ENCODE data around the gene LAMA4. TPM values are rescaled to one million over a fixed set of nuclear protein-coding genes. Genes with fewer than 3 reads are reported as not detected.

LAMA4 gene
- total RNA-seq, 6 experiments from 2014 or later = 2.9 to 8.3 (median 4.2) TPM

DNA sequence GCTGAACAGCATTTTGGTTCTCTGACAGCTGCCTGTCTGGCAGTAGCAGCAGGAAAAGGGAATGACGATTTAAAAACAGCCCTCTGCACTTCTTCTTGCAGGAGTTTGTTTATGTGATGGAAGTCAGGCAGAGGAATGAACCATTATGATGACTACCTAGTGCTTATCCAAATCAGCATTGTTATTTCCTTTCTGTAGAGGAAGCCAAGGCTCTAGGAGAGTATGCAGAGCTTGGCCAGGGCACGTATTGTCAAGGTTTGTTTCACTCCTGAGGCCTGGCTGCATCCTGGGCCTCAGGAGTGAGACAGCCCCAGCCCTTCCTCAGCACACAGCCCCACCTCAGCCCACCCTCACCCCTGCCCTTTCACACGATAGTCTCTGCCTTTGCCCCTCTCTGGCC is 98.5 kb downstream of the LAMA4 start:
- no peak overlapping the region for H3K4me3 ChIP-seq
- H3K36me3 ChIP-seq = no peaks in the 10 kb centered on the region
- H3K9me3 ChIP-seq = no peaks in the 10 kb centered on the region
- H3K27ac ChIP-seq = no peak overlapping the region
- peak; percentile 43 to 67 (median 54) for ATAC-seq
- intact Hi-C loops (cut with DNase I) = no loop called here
- no peaks in the 10 kb centered on the region for H3K4me1 ChIP-seq
- TF ChIP-seq POLR2A (IDR thresholded peaks at IDR 0.05) = no peak
- TF ChIP-seq CTCF (IDR thresholded peaks at IDR 0.05) = no peak
- H3K27me3 ChIP-seq = no peaks in the 10 kb centered on the region
- no peak for DNase-seq
- WGBS (ENCODE audit: insufficient coverage, low coverage, low lambda C conversion rate, missing lambda C conversion rate) = 45% methylated on average over 2 of the region's 3 CpGs

- H3K4me1 ChIP-seq = no peaks in the 10 kb centered on the region
- no peaks in the 10 kb centered on the region for H3K27me3 ChIP-seq
- no peak for TF ChIP-seq POLR2A (IDR thresholded peaks at IDR 0.05)
- H3K9me3 ChIP-seq = no peaks in the 10 kb centered on the region
- ATAC-seq = no peak
- intact Hi-C loops (cut with DNase I) = no loop called here
- no peak for DNase-seq
- H3K27ac ChIP-seq = no peak overlapping the region
- H3K36me3 ChIP-seq = no peaks in the 10 kb centered on the region
- H3K4me3 ChIP-seq = no peak overlapping the region
- 85% methylated on average over 2 of the region's 2 CpGs for WGBS (ENCODE audit: insufficient coverage, low coverage, low lambda C conversion rate, missing lambda C conversion rate)
These were observed 99.7 kb downstream of the LAMA4 start for GRCh38 chr6:112154711-112155110.

GRCh38 chr6:112153926-112154607 is 100.3 kb downstream of the LAMA4 start:
- TF ChIP-seq CTCF (IDR thresholded peaks at IDR 0.05) = no peak
- TF ChIP-seq POLR2A (IDR thresholded peaks at IDR 0.05) = no peak
- Histone ChIP-seq H3K36me3 (no peaks in the 10 kb centered on the region), H3K27ac (no peak overlapping the region), H3K4me3 (no peak overlapping the region), H3K4me1 (no peaks in the 10 kb centered on the region), H3K9me3 (no peaks in the 10 kb centered on the region), H3K27me3 (no peaks in the 10 kb centered on the region)
- intact Hi-C loops (cut with DNase I) = no loop called here
- WGBS (ENCODE audit: insufficient coverage, low coverage, low lambda C conversion rate, missing lambda C conversion rate) = 80% methylated on average over 5 of the region's 5 CpGs
- peak in 1 of 4 donors; percentile 54 for ATAC-seq
- no peak for DNase-seq

DNA sequence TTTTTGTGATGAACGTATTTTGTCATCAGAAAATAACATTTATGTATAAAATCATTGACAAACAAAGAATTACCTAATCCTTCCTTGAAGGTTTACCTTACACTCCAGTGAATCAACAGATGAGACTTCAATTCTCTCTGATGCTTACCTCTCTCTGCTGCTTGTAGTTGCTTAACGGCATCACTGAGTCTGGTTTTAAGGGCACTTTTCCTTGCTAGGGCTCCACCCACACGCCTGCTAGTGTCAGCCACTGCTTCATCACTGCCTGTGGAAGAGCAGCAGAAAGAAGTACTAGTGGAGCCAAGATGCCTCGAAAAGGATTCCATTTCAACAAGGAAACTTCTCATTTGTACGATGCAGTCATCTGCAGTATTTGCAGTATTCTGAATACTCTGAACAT is 104.0 kb downstream of the LAMA4 start:
- ATAC-seq (no peak), DNase-seq (no peak)
- Histone ChIP-seq H3K27ac (no peak overlapping the region), H3K27me3 (no peaks in the 10 kb centered on the region), H3K4me3 (no peak overlapping the region), H3K4me1 (no peaks in the 10 kb centered on the region), H3K36me3 (no peaks in the 10 kb centered on the region), H3K9me3 (no peaks in the 10 kb centered on the region)
- intact Hi-C loops (cut with DNase I) = no loop called here
- 61% methylated on average over 5 of the region's 5 CpGs for WGBS (ENCODE audit: insufficient coverage, low coverage, low lambda C conversion rate, missing lambda C conversion rate)
- TF ChIP-seq POLR2A (IDR thresholded peaks at IDR 0.05) (no peak), CTCF (IDR thresholded peaks at IDR 0.05) (no peak)

DNA sequence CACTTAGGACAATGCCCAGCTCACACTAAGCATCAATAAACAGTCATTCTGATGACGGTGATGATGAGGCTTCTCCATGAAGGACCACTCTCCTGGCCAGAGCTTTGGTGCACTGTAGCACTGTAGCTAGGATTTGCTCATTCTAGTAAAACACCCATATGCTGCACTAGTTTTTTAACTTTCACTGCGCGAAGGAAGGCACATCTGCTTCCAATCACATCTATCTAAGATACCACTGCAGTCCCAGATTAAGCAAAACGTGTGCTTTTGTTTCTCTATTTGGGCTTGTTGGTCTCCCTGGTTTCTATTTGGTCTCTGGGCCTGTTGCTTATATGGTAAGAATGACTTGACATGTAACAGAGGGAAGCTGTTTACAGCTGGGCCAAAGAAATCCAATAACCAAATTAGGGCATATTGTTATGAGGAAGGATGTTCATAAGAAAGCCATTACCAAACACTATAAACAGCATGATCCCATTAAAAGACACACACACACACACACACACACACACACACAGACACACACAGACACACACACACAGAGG is 104.6 kb downstream of the LAMA4 start:
- intact Hi-C loops (cut with DNase I) = no loop called here
- no peak for DNase-seq
- H3K27ac ChIP-seq = no peak overlapping the region
- no peak for ATAC-seq
- no peak for TF ChIP-seq POLR2A (IDR thresholded peaks at IDR 0.05)
- no peak for TF ChIP-seq CTCF (IDR thresholded peaks at IDR 0.05)
- H3K4me1 ChIP-seq = no peaks in the 10 kb centered on the region
- H3K4me3 ChIP-seq = no peak overlapping the region
- no peaks in the 10 kb centered on the region for H3K27me3 ChIP-seq
- 73% methylated on average over 4 of the region's 4 CpGs for WGBS (ENCODE audit: insufficient coverage, low coverage, low lambda C conversion rate, missing lambda C conversion rate)
- no peaks in the 10 kb centered on the region for H3K36me3 ChIP-seq
- H3K9me3 ChIP-seq = no peaks in the 10 kb centered on the region
